Fibroblast of peridontal ligament (primary cell): ENCODE measurements around the gene SUPT7L.
"Not testable (repeated sequence)": the region's sequence is repeated elsewhere in the genome, so short reads cannot be mapped to it uniquely, and the experiment has no call there.

Experiments used
- DNase-seq: peaks from one replicate; pipeline ENCODE4 v3.0.0-alpha.2; 2010; ENCODE audit errors: extremely low read depth

SUPT7L gene

GRCh38 chr2:27638037-27638637, 25.3 kb downstream of the SUPT7L start:
- DNase-seq = peak; percentile 50

- no peak for DNase-seq
These were observed 26.6 kb downstream of the SUPT7L start for GRCh38 chr2:27636766-27637165.

- no peak for DNase-seq
These were observed 29.1 kb downstream of the SUPT7L start for GRCh38 chr2:27634291-27634690.

- not testable (repeated sequence) for DNase-seq
These were observed 33.2 kb downstream of the SUPT7L start for GRCh38 chr2:27630257-27630656.

- peak; percentile 91 for DNase-seq
These were observed 34.4 kb downstream of the SUPT7L start, which contains the start of the genes CCDC121 and GPN1 for GRCh38 chr2:27628767-27629709. Gene CCDC121 (minus strand): TSS chr2:27629012. CDS start chr2:27627799, 1,213 bp downstream. Gene GPN1 (plus strand): TSS chr2:27629050. CDS start chr2:27629059, 9 bp downstream.

GRCh38 chr2:27627963-27628766, 35.2 kb downstream of the SUPT7L start:
- DNase-seq = peak; percentile 81

GRCh38 chr2:27626921-27627320, 36.5 kb downstream of the SUPT7L start:
- DNase-seq = not testable (repeated sequence)

- DNase-seq = not testable (repeated sequence)
These were observed 37.1 kb downstream of the SUPT7L start for GRCh38 chr2:27626323-27626722.

GRCh38 chr2:27624943-27625342, 38.5 kb downstream of the SUPT7L start:
- DNase-seq = no peak

- peak; percentile 78 for DNase-seq
These were observed 40.5 kb downstream of the SUPT7L start for GRCh38 chr2:27622921-27623384.

GRCh38 chr2:27621524-27621923, 41.9 kb downstream of the SUPT7L start:
- DNase-seq = no peak

- no peak for DNase-seq
These were observed 48.1 kb downstream of the SUPT7L start for GRCh38 chr2:27615316-27615715.

- DNase-seq = no peak
These were observed 49.4 kb downstream of the SUPT7L start for GRCh38 chr2:27613985-27614384.

- no peak for DNase-seq
These were observed 56.8 kb downstream of the SUPT7L start for GRCh38 chr2:27606611-27607010.
